Measurements from ENCODE around the gene ZNF804A.

The ZNF804A gene

GRCh38 chr2:184799379-184799778, 201.1 kb downstream of the ZNF804A start:
- H3K27me3 ChIP-seq (ENCODE audit: insufficient read depth, low read depth, severe bottlenecking): no peaks in the 10 kb centered on the region
- no peak overlapping the region for H3K4me3 ChIP-seq (ENCODE audit: low read depth, low read length)
- no peaks in the 10 kb centered on the region for H3K36me3 ChIP-seq
- no peak overlapping the region for H3K27ac ChIP-seq
- no peak for TF ChIP-seq CTCF (IDR thresholded peaks at IDR 0.05; ENCODE audit: low read depth, low read length)
- no peaks in the 10 kb centered on the region for H3K9me3 ChIP-seq (ENCODE audit: severe bottlenecking)
- DNase-seq: no peak

GRCh38 chr2:184814421-184814820, 216.1 kb downstream of the ZNF804A start:
- DNase-seq: no peak
- TF ChIP-seq CTCF (IDR thresholded peaks at IDR 0.05; ENCODE audit: low read depth, low read length): no peak
- Histone ChIP-seq H3K4me3 (ENCODE audit: low read depth, low read length) (no peak overlapping the region), H3K27me3 (ENCODE audit: insufficient read depth, low read depth, severe bottlenecking) (no peaks in the 10 kb centered on the region), H3K27ac (no peak overlapping the region), H3K36me3 (no peaks in the 10 kb centered on the region), H3K9me3 (ENCODE audit: severe bottlenecking) (no peaks in the 10 kb centered on the region)

- no peak for TF ChIP-seq CTCF (IDR thresholded peaks at IDR 0.05; ENCODE audit: low read depth, low read length)
- Histone ChIP-seq H3K9me3 (ENCODE audit: severe bottlenecking) (no peaks in the 10 kb centered on the region), H3K27ac (no peak overlapping the region), H3K36me3 (no peaks in the 10 kb centered on the region), H3K4me3 (ENCODE audit: low read depth, low read length) (no peak overlapping the region), H3K27me3 (ENCODE audit: insufficient read depth, low read depth, severe bottlenecking) (no peaks in the 10 kb centered on the region)
- no peak for DNase-seq
These were observed 217.5 kb downstream of the ZNF804A start for GRCh38 chr2:184815824-184816223.

GRCh38 chr2:184824597-184824996, 226.3 kb downstream of the ZNF804A start:
- DNase-seq: peak; percentile 31
- no peaks in the 10 kb centered on the region for H3K9me3 ChIP-seq (ENCODE audit: severe bottlenecking)
- H3K27ac ChIP-seq: no peak overlapping the region
- no peak for TF ChIP-seq CTCF (IDR thresholded peaks at IDR 0.05; ENCODE audit: low read depth, low read length)
- H3K27me3 ChIP-seq (ENCODE audit: insufficient read depth, low read depth, severe bottlenecking): no peaks in the 10 kb centered on the region
- no peak overlapping the region for H3K4me3 ChIP-seq (ENCODE audit: low read depth, low read length)
- no peaks in the 10 kb centered on the region for H3K36me3 ChIP-seq

- no peak overlapping the region for H3K4me3 ChIP-seq (ENCODE audit: low read depth, low read length)
- H3K27ac ChIP-seq: no peak overlapping the region
- H3K9me3 ChIP-seq (ENCODE audit: severe bottlenecking): no peaks in the 10 kb centered on the region
- DNase-seq: no peak
- no peak for TF ChIP-seq CTCF (IDR thresholded peaks at IDR 0.05; ENCODE audit: low read depth, low read length)
- no peaks in the 10 kb centered on the region for H3K36me3 ChIP-seq
- no peaks in the 10 kb centered on the region for H3K27me3 ChIP-seq (ENCODE audit: insufficient read depth, low read depth, severe bottlenecking)
These were observed 232.2 kb downstream of the ZNF804A start for GRCh38 chr2:184830531-184830930.

GRCh38 chr2:184834699-184835397, 236.5 kb downstream of the ZNF804A start:
- Histone ChIP-seq H3K36me3 (no peaks in the 10 kb centered on the region), H3K27me3 (ENCODE audit: insufficient read depth, low read depth, severe bottlenecking) (no peaks in the 10 kb centered on the region), H3K9me3 (ENCODE audit: severe bottlenecking) (no peaks in the 10 kb centered on the region), H3K27ac (no peak overlapping the region), H3K4me3 (ENCODE audit: low read depth, low read length) (no peak overlapping the region)
- no peak for TF ChIP-seq CTCF (IDR thresholded peaks at IDR 0.05; ENCODE audit: low read depth, low read length)
- DNase-seq: no peak
